ENCODE measurements around the gene OR51G1.
"Not testable (repeated sequence)": the region's sequence is repeated elsewhere in the genome, so short reads cannot be mapped to it uniquely, and the experiment has no call there.

Gene OR51G1

DNA sequence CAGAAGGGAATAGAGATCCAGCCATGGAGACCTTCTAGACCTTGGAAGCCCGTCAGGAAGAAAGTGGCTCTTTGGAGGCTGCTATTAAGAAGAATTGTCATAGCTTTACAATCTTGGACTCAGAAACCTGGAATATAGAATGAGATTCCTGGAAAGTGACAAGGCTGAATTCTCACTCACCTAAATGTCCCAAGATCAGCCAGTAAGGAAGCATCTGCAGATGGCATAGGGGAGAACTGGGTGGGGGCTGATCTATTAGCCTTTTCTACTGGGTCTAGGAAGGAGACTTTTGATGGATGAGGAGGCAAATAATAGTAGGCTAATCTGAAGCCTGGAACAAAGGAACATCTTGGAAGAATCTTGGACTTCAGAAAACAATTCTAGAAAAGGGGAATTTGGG is at the start of gene OR51G1:
OR51G1 (minus strand) TSS at position 101 of the 400 bp plus-strand sequence; CDS start at position 101, 0 bp downstream.
- DNase-seq: no peak

DNA sequence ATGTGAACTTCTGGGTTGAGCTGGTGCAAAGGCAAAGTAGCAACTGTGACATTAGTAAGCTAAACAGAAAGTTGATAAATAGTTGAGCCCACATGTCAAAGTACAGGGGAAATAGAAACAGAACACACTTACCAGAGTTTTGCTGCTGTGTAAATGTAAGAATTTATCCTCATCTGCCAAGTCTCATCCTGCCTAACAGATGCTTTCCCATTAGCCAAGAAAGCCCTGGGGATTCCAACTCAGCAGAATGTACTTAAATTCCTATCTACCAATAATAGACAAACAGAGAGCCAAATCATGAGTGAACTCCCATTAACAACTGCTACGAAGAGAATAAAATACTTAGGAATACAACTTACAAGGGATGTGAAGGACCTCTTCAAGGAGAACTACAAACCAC is 38.7 kb upstream of the OR51G1 start:
- no peak for DNase-seq

GRCh38 chr11:4960877-4961276 is 36.7 kb upstream of the OR51G1 start:
- DNase-seq: no peak

GRCh38 chr11:4957396-4957795 is 33.3 kb upstream of the OR51G1 start:
- no peak for DNase-seq

DNA sequence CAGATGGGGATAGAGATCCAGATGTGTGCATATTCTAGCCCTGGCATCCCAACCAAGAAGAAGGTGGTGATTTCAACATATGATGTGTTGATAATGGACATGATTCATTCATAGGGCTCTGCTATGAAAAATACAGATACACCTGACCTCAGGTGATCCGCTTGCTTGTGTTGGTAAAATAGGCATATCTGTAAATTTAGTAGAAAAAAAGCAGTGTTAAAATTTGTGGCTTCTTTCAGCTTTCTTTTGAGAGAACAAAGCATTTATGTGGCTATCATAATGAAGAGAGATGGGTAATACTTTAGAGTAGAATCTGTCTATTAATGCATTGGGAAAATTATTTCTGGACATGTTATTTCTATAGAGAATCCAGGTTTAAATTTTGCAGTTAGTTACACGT is 31.5 kb upstream of the OR51G1 start, which contains the start of gene OR51A2:
OR51A2 (minus strand) TSS at position 101 of the 400 bp plus-strand sequence; CDS start at position 101, 0 bp downstream.
- not testable (repeated sequence) for DNase-seq

GRCh38 chr11:4947505-4947904 is 23.4 kb upstream of the OR51G1 start, which contains the start of gene OR51A4:
TSS of gene OR51A4 (minus strand) at chr11:4947605. CDS start at chr11:4947100, 505 bp downstream.
- no peak for DNase-seq

DNA sequence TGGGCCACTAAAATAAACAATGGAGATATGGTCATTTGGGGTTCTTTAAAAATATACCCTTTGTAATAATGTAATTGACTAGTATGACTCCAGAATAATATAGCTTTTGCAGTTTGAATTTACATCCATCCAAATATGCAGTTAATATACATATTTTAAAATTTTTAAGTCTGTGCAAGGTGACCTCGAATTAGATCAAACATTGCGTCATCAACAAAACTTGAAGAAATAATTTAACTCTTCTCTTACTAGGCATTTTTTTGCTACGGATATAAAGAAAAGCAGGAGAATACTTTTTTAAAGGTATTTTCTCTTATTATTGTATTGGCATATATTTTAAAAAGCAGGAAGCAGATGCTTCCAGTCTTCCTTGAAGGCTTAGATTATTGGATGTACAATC is 12.6 kb upstream of the OR51G1 start:
- no peak for DNase-seq

DNA sequence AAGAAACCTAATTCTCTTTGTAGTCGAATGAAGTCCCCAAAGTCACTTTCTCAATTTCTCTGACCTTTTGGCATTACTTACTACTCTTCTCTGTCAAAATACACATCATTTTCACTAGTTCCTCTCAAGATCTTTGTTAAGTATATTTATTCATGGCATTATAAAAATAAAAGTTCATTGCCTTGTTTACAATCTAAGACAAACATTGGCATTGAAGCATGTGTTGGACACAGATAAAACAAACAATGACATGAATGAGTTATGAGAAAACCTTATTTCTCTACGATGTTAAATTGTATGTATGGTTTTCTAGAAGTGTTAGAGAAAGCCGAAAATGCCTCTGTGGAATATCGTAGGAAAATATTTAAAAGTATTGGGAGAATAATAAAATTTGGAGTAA is 8.6 kb upstream of the OR51G1 start:
- no peak for DNase-seq

DNA sequence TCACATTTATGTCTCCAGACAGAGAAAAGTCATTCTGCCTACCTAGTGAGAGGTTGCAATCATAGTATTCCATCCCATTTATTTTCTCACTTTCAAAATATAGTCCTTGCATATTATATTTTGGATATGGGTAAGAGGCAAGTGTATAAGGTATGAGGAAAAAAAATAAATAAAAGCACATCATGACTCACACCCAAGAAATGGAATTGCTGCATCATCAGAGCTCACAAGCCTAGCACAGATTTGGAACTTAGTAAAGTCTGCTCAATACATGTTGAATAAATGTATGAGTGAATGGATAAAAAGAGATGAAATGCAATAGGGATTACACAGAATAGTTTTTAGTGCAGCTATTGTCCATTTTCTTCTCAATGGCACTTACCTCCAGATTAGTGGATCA is 2.5 kb upstream of the OR51G1 start:
- DNase-seq: no peak

- no peak for DNase-seq
Measured at GRCh38 chr11:4922304-4922703, 1.8 kb downstream of the OR51G1 start.

DNA sequence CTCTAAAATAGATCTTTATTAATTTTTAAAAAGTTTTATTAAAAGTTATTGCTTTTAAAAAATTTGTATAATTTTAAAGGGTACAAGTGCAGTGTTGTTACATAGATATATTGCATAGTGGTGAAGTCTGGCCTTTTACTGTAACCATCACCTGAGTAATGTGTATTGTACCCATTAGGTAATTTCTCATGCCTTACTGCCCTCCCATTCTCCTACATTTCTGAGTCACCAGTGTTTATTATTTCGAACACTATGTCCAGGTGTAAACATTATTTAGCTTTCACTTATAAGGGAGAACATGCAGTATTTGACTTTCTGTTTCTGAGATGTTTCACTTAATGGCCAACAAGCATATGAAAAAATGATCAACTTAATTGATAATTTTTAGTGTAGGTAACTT is 2.3 kb downstream of the OR51G1 start:
- DNase-seq: no peak

DNA sequence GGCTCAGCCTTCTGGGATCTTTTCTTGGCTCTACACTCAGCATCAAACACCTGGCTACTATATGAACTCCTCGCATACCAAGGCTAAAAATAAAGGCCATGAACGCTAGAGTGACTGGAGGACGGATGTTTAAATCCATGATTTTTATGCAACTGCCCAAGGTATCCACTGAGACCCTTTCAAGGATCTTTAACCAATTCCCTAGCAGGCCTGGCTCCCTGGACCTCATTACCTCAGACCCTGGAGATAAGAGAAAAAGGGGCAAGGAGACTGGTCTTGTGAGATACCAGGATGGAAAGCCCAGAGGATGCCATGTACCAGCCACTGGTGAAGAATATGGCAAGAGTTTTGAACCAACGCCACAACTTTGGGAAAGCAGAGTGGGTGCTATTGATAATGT is 4.9 kb downstream of the OR51G1 start, which contains the start of gene OR51G2:
OR51G2 (minus strand) TSS at position 101 of the 400 bp plus-strand sequence. CDS start 3,687 bp downstream, outside the sequence.
- DNase-seq: no peak

GRCh38 chr11:4916581-4916980 is 7.6 kb downstream of the OR51G1 start:
- DNase-seq: no peak

GRCh38 chr11:4903484-4903883 is 20.7 kb downstream of the OR51G1 start, which contains the start of gene OR51A7:
TSS of gene OR51A7 (plus strand) at chr11:4903783. CDS start at chr11:4907370, 3,587 bp downstream.
- no peak for DNase-seq

GRCh38 chr11:4891996-4892640 is 32.0 kb downstream of the OR51G1 start:
- DNase-seq: no peak

- DNase-seq: no peak
Measured at GRCh38 chr11:4890279-4890678, 33.9 kb downstream of the OR51G1 start.

DNA sequence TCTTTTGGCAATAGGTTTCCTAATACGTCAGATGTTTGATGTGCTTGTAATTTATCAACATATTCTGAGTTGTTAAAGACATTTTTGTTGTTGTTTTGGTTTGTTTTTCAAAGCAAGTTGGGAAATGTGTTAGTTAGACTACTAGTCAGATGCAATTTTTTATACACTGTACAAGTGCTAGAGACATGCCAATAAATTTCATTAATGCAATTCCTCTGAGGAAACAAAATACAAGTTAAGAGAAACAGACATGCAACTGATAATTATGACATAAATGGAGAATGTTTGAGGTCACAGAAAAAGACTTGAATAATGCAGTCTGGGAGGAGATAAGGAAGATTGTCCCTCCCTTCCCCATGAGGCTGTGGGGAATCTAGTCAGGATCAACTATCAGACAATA is 36.5 kb downstream of the OR51G1 start:
- DNase-seq: no peak

DNA sequence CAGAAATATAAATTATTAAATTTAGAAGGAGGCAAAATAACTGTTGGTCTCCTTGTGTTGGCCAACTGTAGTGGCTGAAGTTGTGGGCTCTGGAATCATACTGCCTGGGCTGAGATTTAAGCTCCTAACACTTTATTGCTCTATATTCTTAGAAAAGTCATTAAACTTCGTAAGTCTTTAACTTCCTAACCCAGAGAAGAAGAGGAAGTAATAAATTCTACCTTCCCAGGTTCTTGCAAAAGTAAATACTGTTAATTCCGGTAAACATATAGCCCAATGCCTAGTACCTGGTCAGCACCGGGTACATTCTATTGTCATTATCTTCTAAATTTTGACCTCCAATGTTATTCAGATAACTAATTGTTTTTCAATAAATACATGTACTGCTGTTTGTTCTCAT is 38.0 kb downstream of the OR51G1 start:
- no peak for DNase-seq

- DNase-seq: no peak
Measured at GRCh38 chr11:4884361-4884760, 39.8 kb downstream of the OR51G1 start.

DNA sequence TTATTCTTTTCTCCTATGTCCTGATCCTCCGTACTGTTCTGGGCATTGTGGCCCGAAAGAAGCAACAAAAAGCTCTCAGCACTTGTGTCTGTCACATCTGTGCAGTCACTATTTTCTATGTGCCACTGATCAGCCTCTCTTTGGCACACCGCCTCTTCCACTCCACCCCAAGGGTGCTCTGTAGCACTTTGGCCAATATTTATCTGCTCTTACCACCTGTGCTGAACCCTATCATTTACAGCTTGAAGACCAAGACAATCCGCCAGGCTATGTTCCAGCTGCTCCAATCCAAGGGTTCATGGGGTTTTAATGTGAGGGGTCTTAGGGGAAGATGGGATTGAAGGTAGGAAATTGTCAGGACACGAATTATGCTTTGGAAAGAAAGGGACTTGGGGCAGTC is 41.6 kb downstream of the OR51G1 start:
- no peak for DNase-seq

GRCh38 chr11:4881860-4882500 is 42.2 kb downstream of the OR51G1 start, which contains the start of gene OR51T1:
TSS of gene OR51T1 (plus strand) at chr11:4881900. CDS start at chr11:4881900, 0 bp downstream.
- no peak for DNase-seq

DNA sequence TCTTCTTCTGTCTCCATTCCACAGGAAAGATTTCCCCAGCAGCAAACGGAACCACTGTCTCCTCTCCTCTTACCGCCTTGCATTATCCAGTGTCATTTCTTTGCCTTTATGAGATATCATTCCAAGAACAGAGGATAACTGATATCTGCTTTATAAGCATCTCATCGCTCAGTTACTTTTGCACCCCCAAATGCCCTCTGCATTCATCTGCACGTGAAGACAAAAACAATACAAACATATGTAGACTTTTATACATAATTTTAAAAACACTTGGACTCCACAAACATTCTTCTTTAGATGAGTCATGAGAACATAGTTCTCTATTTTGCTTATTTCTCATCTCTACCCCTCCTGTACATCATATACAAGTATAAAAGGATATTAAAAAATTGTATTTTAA is 43.0 kb downstream of the OR51G1 start:
- no peak for DNase-seq

Measured in DMS 273 treated with DMSO at 0.1 percent for 48 hours (cell line).